ENCODE data around the gene FOXQ1. TPM values are rescaled to one million over a fixed set of nuclear protein-coding genes. Genes with fewer than 3 reads are reported as not detected.
A peak's percentile ranks its signal among the peaks of the same experiment; 100 is the strongest.
"Not testable (repeated sequence)": the region's sequence is repeated elsewhere in the genome, so short reads cannot be mapped to it uniquely, and the experiment has no call there.

FOXQ1 gene
- total and polyA plus RNA-seq, 8 donors: 1.4 to 14.8 (median 3.6) TPM

- FAIRE-seq: no peak
- DNase-seq: peak in 4 of 6 donors; percentile 52 to 82 (median 62)
- H3K4me3 ChIP-seq: peak overlapping the region; percentile 17 to 54 (median 40)
- H3K36me3 ChIP-seq: no peaks in the 10 kb centered on the region
- H3K27me3 ChIP-seq: peaks cover 0 to 13% (median 4%) of the 10 kb centered on the region in 4 donors
- TF ChIP-seq CTCF (IDR thresholded peaks at IDR 0.05): no peak
- intact Hi-C loops (cut with DNase I): no loop called here
- WGBS, 2 donors: 1 to 2% methylated on average over 28 to 32 of the region's 35 CpGs
- H3K4me1 ChIP-seq: no peaks in the 10 kb centered on the region
- ATAC-seq: no peak
- peak overlapping the region in 2 of 4 donors; percentile 22 to 73 for H3K27ac ChIP-seq
- no peaks in the 10 kb centered on the region for H3K9me3 ChIP-seq
Measured at GRCh38 chr6:1316489-1316971, 4.6 kb downstream of the FOXQ1 start.

- H3K36me3 ChIP-seq: no peaks in the 10 kb centered on the region
- H3K9me3 ChIP-seq: no peaks in the 10 kb centered on the region
- H3K27me3 ChIP-seq: peaks cover 0 to 13% (median 4%) of the 10 kb centered on the region in 4 donors
- no peak for TF ChIP-seq CTCF (IDR thresholded peaks at IDR 0.05)
- intact Hi-C loops (cut with DNase I): no loop called here
- peak in 3 of 6 donors; percentile 31 to 75 (median 43) for DNase-seq
- ATAC-seq: no peak
- FAIRE-seq: no peak
- no peak overlapping the region for H3K27ac ChIP-seq
- no peak overlapping the region for H3K4me3 ChIP-seq
- 78 to 81% methylated on average over 32 to 43 of the region's 43 CpGs for WGBS, 2 donors
- no peaks in the 10 kb centered on the region for H3K4me1 ChIP-seq
Measured at GRCh38 chr6:1317302-1317815, 5.5 kb downstream of the FOXQ1 start.

- H3K4me1 ChIP-seq: no peaks in the 10 kb centered on the region
- 63 to 76% methylated on average over 7 of the region's 7 CpGs for WGBS, 2 donors
Measured at GRCh38 chr6:1318036-1318435, 6.1 kb downstream of the FOXQ1 start.

GRCh38 chr6:1318584-1318983, 6.7 kb downstream of the FOXQ1 start:
- intact Hi-C loops (cut with DNase I): not testable (repeated sequence)

More at GRCh38 chr6:1318036-1318435, 6.1 kb downstream of the FOXQ1 start:
- DNase-seq (no peak), FAIRE-seq (no peak), ATAC-seq (no peak)
- Histone ChIP-seq H3K27ac (no peak overlapping the region), H3K27me3 (peaks cover 0 to 13% (median 4%) of the 10 kb centered on the region in 4 donors), H3K36me3 (no peaks in the 10 kb centered on the region), H3K4me3 (no peak overlapping the region), H3K9me3 (no peaks in the 10 kb centered on the region)
- intact Hi-C loops (cut with DNase I): no loop called here
- no peak for TF ChIP-seq CTCF (IDR thresholded peaks at IDR 0.05)

GRCh38 chr6:1321738-1322137, 9.8 kb downstream of the FOXQ1 start:
- no peak for TF ChIP-seq CTCF (IDR thresholded peaks at IDR 0.05)
- no peak for DNase-seq
- no peak overlapping the region for H3K27ac ChIP-seq
- H3K36me3 ChIP-seq: no peaks in the 10 kb centered on the region
- 8 to 18% methylated on average over 4 of the region's 4 CpGs for WGBS, 2 donors
- H3K4me3 ChIP-seq: no peak overlapping the region
- H3K4me1 ChIP-seq: no peaks in the 10 kb centered on the region
- intact Hi-C loops (cut with DNase I): loop anchor here in 1 of 3 donors (10.0 kb wide), 1 partner anchor 407 kb away; no protein-coding TSS in a partner anchor
- H3K27me3 ChIP-seq: no peaks in the 10 kb centered on the region
- H3K9me3 ChIP-seq: no peaks in the 10 kb centered on the region
- ATAC-seq: peak in 2 of 4 donors; percentile 14 to 27
- FAIRE-seq: no peak

More at GRCh38 chr6:1318584-1318983, 6.7 kb downstream of the FOXQ1 start:
- not testable (repeated sequence) for H3K27ac ChIP-seq, ATAC-seq, FAIRE-seq, DNase-seq, H3K36me3 ChIP-seq, H3K4me1 ChIP-seq, H3K4me3 ChIP-seq, H3K9me3 ChIP-seq
- peaks cover 0 to 13% (median 4%) of the 10 kb centered on the region in 4 donors for H3K27me3 ChIP-seq
- 86 to 94% methylated on average over 15 of the region's 22 CpGs for WGBS, 2 donors
